ENCODE measurements around the gene CNST.
"Not testable (repeated sequence)": the region's sequence is repeated elsewhere in the genome, so short reads cannot be mapped to it uniquely, and the experiment has no call there.

Gene CNST

DNA sequence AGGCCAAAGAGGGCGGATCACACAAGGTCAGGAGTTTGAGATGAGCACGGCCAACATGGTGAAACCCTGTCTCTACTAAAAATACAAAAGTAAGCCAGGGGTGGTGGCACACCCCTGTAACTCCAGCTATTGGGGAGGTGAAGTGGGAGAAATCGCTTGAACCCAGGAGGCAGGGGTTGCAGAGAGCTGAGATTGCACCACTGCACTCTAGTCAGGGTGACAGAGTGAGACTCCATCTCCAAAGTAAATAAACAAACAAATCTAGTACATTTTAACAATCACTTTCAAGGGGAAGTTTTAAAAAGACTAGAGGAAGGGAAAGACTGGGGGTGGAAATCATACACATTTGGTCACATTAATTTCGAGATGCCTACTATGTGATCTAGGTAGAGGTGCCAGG, 6.9 kb upstream of the CNST start:
- no peak for DNase-seq (ENCODE audit: low spot score)

DNA sequence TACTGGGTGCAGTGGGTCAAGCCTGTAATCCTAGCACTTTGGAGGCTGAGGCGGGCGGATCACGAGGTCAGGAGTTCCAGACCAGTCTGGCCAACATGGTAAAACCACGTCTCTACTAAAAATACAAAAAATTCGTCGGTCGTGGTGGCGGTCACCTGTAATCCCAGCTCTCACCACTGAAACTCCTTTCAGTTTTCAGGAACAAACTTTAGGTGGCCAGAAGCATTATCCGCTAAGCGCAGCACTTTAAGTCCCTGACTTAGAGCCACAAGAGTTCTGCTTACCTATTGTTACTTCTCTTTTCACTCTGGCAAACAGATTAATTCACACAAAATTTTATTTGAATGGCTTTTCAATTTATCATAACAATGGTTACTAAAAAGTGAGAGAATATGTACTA, 5.4 kb upstream of the CNST start:
- not testable (repeated sequence) for DNase-seq (ENCODE audit: low spot score)

DNA sequence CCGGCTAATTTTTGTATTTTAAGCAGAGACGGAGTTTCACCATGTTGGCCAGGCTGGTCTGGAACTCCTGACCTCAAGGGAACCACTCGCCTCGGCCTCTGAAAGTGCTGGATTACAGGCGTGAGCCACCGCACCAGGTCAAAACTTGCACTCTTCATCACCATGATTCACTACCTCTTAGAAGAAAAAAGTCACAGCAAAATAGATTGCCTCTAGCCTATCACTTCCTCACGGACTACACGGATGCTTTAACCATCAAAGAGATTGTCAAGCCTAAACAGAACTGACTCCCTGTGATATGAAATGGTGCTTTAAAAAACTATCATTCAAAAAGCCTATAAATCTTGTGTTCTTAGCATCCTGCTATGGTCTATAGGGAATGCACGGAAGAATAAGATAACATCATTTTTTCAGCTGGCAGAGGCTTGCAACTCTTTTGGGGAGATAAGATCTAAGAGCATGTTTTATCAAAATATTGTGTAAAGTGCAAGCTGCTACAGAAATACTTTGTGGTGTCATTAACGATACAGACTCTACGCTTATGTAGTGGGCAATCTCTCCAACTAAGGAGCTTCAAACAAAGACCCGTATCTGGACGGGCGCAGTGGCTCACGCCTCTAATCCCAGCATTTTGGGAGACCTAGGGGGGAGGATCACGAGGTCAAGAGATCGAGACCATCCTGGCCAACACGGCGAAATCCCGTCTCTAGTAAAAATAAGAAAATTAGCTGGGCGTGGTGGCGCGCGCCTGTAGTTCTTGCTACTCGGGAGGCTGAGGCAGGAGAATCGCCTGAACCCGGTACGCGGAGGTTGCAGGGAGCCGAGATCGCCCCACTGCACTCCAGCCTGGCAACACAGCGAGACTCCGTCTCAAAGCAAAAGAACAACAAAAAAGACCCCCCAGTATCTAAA, 1.2 kb upstream of the CNST start:
- DNase-seq (ENCODE audit: low spot score): no peak

DNA sequence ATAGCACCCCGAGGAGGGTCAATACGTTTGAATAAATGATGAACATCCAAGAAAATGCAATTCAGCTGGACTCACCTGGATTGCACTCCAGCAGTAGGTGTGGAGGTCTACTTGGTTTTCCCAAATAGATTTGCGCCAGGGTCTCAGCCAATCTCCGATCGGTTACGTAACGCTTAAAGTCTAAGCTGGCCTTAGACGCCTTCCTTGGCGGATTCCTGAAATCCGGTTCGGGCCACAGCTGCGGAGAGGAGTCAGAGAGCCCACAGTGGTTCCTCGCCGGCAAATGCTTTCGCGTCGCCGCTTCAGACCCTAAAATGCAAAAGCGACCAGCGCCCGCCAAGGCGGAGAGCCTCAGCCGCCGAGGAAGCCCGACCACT, 517 bp upstream of the CNST start:
- no peak for DNase-seq (ENCODE audit: low spot score)

DNA sequence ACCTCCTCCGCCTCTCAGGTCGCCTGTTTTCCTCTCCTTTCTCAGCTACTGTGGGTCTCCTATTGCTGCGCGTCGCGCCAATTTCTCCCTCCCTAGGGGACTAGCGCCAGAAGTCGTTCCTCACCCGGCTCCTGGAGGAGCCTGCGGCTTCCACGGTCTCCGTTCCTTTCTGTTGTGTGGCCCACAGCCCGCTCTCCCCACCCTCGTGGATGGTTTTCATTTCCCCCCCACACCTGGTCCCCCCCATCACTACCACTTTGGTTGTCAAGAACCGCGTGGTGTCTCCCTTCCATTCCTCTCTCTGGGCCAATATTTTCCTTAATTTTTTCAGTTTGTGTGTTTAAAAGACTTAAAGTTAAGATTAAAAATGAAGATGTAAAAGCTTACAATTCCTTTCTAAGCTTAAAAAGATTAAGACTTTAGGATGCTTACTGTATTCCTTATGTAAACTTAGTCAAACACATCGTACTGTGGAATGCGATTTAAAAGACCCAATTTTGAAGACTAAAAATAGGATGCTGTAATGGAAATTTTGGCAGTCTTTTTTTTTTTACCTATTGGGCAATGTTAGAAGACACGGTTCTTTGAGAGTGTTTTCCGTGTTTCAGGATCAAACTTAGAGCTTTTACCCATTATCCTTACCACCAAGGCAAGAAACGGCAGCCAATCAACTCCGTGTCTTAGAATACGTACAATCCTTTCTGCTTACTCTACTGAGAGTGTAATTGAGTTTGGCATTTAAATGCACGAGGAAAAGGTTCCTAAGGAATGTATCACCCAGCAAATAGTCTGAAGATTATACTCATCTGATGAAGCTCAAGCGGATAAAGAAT, 773 bp downstream of the CNST start:
- DNase-seq (ENCODE audit: low spot score): no peak

DNA sequence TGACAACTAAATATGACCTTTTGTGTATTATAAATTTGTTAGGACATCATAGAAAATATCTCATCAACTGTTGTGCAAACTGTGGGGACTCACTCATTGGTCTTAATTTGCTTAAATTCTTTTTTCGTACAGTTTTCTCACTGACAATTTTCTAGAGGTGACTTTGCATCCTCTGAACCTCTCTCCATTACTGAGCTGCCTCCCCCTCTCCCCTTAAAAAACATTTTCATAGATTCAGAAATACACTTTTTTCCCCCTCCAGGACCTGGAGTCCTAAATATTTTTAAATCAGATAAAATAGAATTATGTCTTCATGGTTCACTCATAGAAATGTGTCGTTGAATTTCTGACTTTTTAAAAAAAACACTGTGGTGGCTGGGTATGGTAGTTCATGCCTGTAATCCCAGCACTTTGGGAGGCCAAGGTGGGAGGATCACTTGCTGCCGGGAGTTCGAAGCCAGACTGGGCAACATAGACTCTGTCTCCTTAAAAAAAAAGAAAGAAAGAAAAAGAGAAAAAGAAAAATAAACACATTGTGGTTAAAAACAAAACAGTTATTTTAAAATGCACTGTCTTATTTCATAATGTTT, 1.5 kb downstream of the CNST start:
- DNase-seq (ENCODE audit: low spot score): no peak

DNA sequence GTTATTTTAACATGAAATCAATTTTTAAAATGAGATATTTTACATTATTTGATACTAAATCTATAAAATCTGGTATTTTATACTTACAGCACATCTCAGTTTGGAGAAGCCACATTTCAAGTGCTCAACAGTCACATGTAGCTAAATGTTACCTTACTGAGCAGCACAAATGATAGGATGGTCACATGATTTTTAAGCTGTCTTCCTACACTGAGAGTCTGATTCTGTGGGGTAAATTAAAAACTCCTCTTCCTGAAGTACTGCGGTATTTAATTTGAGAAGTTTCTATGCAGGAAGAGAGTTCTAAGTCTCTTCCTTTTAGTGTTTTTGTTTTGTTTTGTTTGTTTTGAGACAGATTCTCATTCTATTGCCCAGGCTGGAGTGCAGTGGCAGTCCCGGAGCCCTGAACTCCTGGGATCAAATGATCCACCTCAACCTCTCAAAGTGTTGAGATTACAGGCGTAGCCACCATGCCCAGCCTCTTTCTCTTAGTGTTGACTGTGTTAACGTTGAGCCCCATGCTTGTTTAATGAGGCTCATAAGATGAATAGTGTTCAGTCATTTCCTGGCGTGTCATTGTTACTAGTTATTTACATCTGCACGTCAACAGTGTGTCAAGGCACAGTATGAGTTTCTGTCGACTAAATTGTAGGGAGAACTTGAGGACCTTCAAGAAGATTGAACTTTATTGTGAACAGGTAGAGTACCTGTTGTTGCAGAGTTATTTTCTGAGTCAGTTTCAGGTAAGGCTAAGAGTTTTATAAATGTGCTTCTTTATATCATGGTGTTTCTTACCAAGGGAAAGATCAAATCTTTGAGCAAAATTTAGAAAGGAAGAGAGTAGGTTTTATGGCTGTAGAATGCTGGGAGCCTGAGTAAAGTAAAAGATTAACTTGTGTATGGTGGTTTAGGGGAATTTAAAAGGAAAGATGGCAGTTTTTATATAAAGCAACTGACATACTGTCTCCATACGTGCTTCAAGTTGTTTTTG, 3.3 kb downstream of the CNST start:
- DNase-seq (ENCODE audit: low spot score): no peak

DNA sequence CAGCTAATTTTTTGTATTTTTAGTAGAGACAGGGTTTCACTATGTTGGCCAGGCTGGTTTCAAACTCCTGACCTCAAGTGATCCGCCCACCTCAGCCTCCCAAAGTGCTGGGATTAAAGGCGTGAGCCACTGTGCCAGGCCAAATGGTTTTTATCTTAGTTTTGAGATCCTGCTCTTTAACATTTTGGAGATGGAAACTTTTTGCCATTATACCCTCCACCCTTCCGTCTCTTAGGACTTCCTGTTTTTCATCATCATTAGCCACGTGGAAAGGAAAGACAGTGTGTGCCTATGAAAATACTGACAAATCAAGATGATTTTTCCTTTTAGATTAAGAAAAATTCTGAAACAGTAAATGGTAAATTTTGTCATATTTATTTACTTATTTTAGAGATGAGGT, 5.1 kb downstream of the CNST start:
- not testable (repeated sequence) for DNase-seq (ENCODE audit: low spot score)

DNA sequence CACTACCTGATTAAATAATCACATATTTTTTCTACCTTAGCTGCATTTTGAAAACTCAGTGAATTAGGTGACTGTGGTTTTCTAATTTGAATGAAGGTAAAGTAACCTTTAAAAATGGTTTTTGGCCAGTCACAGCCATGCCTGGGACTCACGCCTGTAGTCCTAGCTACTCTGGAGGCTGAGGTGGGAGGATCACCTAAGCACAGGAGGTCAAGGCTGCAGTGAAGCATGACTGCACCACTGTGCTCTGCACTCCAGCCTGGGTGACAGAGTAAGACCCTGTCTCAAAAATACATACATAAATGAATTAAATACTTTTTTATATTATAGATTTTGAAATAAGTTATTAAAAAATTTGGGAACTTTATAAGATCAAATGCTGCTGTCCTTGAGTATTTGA, 5.7 kb downstream of the CNST start:
- DNase-seq (ENCODE audit: low spot score): no peak

DNA sequence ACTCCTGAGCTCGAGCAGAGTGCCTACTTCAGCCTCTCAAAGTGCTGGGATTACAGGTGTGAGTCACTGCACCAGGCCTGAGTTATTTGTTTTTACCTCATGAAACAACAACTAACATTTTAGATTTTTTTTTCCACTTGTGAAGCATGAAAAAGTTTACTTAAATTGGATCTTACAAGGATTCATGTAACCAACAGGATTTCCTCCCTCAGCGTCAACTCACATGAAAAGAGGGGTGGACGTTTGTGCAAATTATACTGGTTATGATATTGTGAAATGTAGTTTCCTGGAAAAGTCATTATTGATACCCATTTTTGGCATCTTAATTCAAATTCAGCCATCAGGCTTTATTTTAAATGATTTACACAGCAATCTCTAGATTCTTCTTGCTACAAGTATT, 6.5 kb downstream of the CNST start:
- DNase-seq (ENCODE audit: low spot score): no peak

DNA sequence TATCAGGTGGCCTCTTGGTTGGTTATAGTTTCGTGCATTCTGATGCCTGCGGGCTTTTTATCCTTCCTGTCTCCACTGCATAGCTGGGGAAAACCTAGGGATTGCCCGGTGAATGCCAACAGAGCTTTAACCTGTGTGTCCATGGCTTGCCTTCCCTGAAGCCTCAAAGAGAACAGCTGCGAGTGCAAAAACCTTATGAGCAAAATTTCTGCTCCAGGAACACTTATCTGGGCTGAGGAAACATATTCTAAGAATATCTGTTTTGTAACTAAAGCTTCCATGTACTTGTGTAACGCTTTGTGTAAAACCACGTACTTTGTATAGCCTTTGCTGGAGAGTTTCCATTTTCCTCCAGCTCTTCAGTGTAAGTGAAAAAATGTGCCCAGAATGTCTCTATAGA, 7.2 kb downstream of the CNST start:
- DNase-seq (ENCODE audit: low spot score): no peak

DNA sequence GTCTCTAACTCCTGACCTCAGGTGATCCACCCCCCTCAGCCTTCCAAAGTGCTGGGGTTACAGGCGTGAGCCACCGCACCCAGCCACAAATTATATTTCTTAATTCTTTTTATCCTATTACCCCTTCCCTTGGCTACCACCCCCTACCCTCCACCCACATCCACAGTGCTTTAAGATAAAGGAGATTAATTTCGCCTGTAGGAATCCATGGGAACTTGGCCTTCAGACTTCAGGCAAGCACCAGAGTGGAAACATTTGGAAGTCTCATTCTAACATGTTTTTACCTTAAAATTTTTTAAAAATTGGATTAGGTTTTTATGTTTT, 10.4 kb downstream of the CNST start:
- DNase-seq (ENCODE audit: low spot score): peak; percentile 58

DNA sequence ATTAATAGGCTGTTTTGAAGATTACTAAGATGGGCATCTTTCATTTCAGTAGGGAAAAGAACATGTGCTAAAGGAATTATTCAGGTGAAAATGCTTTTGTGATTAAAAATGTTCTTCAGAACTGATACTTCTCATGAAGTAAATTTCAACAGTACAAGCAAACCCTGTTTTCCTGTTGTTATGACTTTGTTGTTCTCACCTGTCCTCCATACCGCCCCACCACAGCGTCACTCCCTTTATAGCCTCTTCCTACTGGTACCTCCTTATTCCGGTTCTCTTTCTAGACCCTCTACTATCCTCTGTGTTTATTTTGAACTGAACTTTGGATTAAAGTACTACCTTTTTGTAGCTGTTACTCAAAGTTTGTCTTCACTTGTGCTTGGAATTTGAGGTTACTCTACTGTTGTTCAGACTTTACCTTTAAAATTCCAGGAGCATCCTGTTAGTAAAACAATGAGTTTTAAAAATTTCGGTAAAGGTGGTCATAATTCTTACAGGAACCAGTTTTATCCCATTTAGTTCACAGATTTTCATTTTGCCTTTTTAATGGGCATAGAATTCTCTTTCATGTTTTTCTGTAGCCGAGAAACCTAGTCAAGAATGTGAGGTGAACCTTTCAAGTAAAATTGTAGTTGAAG, 10.9 kb downstream of the CNST start:
- DNase-seq (ENCODE audit: low spot score): no peak

DNA sequence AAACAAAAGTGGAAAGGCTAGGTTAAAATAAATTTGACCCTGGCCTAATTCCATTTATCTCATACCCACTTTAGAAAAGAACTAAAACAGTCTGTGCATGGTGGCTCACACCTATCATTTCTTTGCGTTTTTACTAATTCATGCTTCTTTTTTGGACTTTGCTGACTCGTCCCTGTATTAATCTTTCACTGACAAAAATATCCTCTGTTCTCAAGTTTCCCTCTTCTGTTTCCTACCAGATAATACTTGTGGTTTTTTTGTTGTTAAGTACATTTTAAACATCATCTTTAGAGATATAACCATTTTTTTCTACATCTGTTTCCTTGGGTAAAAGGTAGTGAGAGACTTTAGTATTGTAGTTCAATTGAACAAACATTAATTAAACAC, 11.5 kb downstream of the CNST start:
- DNase-seq (ENCODE audit: low spot score): no peak

DNA sequence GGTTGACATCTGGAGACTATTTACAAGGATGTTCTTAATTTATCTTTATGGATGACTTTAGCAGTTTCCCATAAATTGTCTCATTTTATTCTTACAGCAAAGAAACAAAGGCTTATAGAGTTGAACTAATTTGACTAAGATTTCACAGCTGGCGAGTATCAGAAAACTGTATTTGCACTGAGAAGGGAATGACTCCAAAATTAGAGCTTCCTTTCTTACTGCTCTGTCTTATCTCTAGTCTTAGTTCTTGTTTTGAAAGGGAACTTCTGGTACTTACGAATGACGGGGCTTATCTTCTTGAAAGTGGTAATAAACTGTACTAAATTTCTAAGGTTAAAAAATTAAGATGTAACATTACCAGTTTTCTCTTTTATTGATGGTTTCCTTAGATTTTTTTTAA, 13.6 kb downstream of the CNST start:
- DNase-seq (ENCODE audit: low spot score): no peak

DNA sequence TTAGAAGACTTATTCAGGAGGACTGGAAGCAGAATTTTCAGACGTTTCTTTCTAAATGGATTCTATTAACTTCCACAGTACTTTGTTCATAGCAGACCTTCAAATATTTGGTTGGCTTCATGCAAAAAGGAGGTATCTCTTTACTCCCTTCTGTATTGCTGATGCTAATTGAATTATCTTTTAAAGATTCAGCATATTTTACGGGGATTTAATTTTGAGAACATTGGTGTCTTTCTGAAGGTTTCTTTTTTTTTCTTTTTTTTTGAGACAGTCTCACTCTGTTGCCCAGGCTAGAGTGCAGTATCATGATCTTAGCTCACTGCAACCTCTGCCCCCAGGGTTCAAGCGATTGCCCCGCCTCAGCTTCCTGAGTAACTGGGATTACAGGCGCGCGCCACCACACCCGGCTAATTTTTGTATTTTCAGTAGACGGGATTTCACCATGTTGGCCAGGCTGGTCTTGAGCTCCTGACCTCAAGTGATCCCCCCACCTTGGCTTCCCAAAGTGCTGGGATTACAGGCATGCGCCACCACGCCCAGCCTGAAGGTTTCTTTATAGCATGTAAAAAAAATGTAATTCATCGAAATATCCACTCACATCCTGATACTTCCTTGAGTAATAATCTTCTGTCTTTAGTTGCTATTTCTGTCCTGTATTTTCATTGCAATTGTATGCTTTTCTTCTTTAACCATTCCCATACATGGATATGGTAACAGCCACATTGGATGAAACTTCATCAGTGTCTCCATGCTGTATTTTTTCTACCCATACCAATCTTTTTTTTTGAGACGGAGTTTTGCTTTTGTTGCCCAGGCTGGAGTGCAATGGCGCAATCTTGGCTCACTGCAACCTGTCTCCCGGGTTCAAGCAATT, 14.5 kb downstream of the CNST start:
- DNase-seq (ENCODE audit: low spot score): no peak

DNA sequence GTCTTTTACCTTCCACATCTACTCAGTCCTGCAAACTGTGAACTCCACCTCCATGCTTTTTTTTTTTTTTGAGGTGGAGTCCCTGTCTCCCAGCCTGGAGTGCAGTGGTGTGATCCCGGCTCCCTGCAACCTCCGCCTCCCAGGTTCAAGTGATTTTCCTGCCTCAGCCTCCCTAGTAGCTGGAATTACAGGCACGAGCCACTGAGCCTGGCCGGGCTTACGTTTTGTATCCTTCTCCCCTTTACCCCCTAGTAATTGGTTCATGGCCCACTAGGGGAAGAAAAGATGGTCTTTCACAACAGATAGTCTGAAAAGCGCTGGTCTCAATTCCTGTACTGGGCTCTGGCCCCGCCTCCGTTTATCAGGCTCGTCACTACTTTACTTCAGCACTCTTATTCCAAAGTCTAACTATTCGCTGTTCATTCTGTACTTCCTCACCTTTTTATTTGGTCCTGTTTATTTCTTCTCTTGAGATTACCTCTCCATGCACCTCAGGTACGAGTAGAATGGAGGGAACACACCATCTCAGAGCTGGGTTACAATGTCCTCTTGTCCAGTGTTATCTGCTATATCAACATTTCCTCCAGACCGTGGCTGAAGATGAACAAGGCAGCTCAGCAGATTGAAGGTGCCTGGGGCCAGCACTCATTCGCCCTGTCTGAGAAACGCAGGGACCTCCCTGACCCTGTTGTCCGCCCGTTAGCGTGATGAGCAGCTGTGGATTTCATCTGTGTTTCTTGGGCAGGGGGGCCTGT, 16.2 kb downstream of the CNST start:
- no peak for DNase-seq (ENCODE audit: low spot score)

DNA sequence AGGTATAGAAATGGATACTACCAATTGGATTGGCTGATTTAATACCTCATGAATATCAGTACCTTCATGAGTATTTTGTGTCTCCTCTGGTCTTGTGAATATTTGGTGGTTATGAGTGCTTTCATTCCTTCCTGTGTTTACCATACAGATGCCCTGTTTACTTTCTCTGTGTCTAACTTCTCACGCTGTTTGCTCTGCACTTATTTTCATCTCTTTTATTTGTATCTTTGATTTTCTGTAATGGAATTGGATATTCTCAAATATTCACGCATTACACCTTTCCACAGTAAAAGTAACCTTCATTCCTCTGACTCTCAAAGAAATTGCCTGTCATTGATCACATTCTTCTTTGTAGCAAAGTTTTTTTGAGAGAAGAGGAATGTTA, 16.8 kb downstream of the CNST start:
- no peak for DNase-seq (ENCODE audit: low spot score)

DNA sequence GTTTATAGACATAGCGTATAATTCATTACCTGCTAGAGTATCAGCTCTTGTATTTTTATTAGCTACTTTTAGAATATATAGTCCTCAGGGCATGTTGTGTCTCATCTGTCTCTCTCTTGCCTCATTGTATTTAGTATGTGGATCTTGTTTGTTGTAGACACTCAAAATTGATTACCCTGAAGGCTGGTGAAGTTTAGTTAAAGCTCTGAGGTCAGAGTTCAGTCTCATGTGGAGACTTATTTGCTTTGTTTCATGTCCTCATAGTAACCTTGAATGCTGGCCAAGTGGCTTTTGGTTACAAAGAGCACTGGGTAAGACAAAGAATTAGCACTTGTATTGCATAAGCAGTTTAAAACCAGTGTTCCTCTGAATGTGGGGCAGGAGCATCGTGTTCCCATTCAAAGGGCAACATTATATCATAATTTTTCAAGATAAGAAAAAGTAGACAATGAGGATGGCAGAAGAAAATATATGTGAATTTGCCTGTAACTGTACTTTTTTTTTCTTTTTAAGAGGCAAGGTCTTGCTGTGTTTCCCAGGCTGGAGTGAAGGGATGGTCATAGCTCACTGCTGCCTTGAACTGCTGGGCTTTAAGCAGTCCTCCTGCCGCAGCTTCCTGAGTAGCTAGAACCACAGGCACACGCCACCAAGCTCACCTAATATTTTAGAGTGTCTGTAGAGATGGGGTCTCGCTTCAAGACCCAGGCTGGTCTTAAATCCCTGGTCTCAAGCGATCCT, 17.4 kb downstream of the CNST start:
- no peak for DNase-seq (ENCODE audit: low spot score)

Measured in D341Med (cell line).